ENCODE results near the gene TAF8.

The TAF8 gene

DNA sequence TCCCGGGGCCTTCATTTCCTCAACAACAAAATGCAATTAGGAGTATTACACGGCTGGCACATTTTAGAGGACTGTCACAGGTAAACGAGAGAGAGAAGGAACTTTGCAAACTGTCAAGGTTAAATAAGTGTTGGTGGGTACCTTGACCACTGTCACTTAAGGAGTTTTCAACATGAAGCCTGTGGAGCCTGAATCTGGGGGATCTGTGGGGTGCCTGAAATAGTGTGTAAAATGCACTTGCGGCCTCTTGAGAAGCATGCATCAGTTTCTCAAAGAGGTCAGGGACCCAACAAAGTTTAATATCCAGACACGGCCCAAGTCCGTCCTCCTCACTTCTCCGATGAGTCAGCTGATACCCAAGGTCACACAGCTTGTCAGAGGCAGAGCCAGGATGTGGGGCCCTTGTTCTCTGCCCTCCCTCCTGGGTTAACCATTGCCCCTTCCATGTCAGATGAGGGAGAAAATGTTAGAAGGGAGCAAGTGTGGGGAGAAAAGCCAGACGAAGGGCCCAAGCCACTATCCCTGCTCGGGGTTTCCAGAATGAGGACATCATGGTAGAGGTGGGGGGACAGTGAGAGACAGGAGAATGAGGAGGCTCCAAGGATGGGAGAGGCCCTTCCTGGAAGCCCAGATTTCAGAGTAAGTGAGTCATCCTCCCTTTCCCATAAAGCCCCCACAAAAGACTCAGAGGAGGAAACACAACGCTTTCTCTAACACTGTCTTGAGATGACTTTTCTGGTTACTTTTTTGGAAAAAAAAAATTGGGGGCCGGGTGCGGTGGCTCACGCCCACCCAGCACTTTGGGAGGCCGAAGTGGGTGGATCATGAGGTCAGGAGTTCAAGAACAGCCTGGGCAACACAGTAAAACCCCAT, 49.9 kb downstream of the TAF8 start:
- no peak for DNase-seq

DNA sequence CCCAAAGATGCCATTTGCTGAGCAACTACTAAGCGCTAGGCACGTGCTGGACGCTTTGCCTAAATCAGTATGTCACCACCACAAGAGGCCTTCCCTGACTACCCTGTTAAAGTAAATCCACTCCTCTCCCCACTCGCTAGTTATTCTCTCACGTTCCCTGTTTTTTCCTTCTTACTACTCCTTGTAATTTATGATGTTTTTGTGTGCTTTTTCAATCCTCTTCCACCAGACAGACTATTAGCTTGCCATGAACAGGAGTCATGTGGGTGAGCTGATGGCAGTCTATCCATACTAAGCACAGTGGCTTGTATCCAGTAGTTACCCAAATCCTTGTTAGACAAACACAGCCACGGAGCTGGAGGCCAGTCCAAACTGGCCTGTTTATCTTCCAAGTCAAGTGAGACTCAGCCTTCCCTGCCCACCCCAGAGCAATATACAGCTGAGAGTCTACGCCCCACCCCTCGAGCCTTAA, 50.9 kb downstream of the TAF8 start:
- peak in 1 of 3 experiments; percentile 4 for DNase-seq

DNA sequence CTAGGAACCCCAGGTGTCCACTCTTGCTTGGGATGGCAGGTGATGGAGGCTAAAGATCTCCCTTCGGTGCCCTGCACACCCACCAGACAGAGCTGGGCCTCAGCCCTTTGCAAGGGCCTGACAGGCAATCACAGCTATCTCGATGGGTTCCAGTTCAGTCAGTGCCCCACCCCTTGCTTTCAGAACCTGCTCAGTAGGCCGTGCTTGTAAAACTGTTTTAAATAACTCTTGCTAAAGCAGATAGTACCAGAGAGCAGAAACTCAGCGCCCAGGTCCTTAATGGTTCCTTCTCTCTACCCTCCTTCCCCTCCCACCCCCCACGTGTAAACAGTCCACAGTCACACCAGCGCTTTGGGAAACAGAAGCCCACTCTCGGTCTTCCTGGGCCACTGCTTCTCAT, 52.9 kb downstream of the TAF8 start:
- no peak for DNase-seq

- no peak for DNase-seq
These were observed 53.4 kb downstream of the TAF8 start for GRCh38 chr6:42103753-42104094.

GRCh38 chr6:42104095-42104803, 53.9 kb downstream of the TAF8 start:
- no peak for DNase-seq

DNA sequence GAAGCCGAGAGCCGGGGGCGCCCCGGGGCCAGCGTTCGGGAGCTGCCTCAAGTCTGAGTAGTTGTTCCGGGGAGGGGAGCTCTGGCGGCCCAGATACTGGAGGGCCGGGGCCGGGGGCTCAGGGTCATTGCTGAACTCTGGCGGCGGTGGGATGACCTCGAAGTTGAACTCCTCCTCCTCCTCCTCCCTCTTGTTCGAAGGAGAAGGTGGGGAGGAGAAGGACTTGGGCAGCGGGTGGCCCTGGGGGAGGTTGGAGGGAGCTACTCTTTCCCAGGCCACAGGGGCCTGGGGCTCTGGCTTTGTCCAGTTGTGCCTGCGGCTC, 54.4 kb downstream of the TAF8 start:
- DNase-seq = no peak

- no peak for DNase-seq
These were observed 54.9 kb downstream of the TAF8 start for GRCh38 chr6:42105156-42105648.

- DNase-seq = no peak
These were observed 55.4 kb downstream of the TAF8 start for GRCh38 chr6:42105709-42106108.

DNA sequence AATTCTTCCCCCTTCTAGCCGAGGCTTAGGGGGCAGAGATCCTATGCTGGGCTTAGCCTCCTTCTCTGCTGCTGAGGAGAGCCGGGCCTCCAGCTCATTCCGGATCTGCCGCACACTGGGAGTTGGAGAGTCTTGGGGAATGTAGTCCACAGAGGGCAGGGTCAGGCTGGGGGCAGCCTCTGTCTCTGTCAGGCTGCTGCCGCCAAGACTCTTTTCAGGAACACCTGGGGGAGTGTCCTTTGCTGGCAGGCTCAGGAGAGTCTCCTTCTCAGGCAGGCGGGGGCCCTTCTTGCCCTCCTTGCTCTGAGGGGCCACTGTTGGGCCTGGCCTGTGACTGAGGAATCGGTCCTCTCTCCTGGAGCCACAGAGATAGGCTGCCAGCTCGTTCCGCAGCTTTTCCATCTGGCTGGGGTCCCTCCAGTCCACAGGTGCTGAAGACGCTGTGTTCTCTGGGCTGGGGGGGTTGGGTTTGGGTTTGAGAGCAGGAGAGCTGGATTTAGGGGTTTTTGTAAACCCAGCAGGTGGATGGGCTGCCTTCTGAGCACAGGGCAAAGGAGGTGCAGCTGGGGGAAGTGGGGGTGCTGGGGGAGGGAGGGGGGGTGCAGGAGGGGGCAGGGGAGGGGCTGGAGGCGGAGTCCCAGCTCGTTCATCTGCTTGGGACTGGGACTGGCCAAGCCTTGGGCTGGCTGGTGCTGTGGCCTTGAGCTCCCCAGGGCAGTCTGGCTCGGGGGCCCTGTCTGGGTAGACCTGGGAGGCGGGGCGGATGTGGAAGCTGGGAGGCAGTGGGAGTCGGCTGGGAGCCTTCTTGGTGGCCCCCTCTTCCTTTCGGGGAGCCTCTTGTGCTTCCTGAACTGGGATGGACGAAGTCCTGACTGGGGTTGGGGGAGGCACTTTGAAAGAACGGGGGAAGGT, 56.0 kb downstream of the TAF8 start:
- no peak for DNase-seq

GRCh38 chr6:42108071-42108470, 57.7 kb downstream of the TAF8 start:
- DNase-seq = no peak

- no peak for DNase-seq
These were observed 60.4 kb downstream of the TAF8 start for GRCh38 chr6:42110683-42111082.

DNA sequence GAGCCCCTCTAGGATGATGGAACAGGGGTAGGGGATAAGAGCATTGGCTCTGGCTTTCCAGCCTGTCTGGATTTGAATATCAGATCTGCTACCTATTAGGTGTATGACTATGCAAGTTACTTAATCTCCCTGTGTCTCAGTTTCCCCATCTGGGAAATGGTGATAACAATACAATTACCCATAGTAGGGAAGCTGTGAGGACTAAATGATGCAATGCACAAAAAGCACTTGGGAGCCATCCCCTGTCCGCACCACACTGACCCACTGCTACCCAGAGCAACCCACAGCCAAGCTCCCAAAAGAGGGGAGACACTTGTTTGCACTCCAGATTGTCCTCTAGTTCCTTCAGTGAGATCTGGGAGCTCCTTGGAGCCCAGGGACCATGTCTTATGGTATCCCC, 62.0 kb downstream of the TAF8 start:
- DNase-seq = no peak

- peak in 1 of 3 experiments; percentile 23 for DNase-seq
These were observed 63.8 kb downstream of the TAF8 start for GRCh38 chr6:42113936-42114636.

DNA sequence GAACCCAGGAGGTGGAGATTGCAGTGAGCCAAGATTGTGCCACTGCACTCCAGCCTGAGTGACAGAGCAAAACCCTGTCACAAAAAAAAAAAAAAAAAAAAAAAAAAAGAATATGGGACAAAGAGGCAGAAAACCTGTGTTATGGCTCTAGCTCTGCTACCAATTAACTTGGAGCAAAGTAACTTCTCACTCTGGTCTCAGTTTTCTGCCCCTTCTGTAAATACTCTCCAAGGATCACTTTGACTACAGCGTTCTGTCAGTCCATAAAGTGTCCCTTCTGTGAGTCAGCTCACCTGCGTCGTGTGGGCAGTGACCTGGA, 67.5 kb downstream of the TAF8 start:
- DNase-seq = no peak

- no peak for DNase-seq
These were observed 68.1 kb downstream of the TAF8 start for GRCh38 chr6:42118162-42119001.

DNA sequence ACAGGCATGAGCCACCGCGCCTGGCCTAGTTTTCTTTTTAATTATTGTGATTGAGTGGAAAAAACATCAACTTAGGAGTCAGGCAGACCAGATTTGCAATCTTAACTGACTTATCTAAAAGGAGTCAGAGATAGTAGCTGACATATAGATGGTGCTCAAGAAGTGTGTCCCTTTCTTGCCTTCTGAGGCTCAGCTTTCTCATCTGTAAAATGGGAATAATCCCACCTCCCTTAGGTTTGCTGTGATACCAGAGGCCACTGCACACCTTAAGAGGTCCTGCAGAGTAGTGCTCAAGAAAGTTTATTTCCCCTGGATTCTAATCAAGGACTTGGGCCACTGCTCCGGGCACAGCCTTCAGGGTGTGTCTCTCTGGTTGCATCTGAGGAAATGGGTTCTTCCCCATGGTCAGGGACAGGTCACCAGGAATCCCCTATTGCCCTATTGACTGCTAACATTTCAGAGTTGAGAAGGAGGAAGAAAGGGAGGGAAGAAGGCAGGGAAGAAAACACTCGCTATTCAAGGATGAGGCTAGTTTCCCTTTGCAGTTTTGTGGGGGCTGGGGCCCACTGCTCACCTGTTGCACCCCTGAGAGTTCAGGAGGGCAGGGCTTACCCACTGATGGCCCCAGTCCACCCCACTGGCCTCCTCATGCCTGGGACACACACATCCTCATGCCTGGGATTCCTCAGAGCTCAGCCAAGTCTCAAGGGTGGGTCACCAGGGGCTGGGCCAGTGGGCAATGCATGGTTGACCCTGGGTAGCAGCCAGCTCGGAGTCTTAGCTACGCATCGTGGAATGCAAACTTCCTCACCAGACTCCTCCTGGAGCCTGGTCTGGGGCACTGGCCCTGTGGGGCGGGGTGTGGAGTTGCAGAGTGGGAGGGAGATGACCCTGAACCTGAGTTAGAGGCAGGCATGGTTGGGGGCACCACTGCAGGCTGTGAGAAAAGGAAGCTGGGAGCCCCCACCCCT, 70.9 kb downstream of the TAF8 start:
- DNase-seq = no peak

DNA sequence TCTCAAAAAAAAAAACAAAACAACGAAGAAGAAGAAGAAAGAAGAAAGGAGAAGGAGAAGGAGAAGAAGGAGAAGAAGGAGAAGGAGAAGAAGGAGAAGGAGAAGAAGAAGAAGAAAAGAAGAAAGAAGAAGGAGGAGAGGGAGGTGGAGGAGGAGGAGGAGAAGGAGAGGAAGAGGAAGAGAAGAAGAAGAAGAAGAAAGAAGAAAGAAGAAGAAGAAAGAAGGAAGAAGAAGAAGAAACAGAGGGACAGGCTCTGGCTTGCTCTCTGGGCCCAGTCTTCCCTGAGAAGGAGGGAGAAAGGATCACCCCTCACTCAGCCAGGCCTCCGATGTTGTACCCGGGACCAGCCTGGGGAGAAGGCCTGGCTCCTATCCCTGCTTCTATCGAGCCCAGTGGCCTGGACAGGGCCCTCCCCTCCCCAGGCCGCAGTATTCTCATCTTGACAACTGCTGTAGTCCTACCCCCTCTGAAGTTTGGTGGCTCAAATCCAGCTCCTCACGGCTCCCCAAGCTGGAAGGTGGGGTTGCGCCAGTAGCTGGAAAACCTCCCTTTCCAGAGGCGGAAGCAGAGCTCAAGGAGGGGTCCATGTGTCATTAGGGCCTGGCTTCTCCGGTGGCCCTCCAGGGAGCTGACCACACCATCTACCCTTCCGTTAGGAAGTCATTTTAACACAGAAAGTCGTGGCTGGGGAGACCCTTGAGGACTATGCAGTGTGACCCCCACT, 73.2 kb downstream of the TAF8 start:
- no peak for DNase-seq

- DNase-seq = no peak
These were observed 74.0 kb downstream of the TAF8 start for GRCh38 chr6:42124223-42124836.

GRCh38 chr6:42125231-42125630, 74.9 kb downstream of the TAF8 start:
- DNase-seq = no peak

Data from NCI-H1417 (cell line).